Type B pancreatic cell (in vitro differentiated cells): Measurements from ENCODE around the gene SCFD2. TPM values are rescaled to one million over a fixed set of nuclear protein-coding genes. Genes with fewer than 3 reads are reported as not detected.

Experiments
- DNase-seq: peaks from one replicate; pipeline ENCODE4 v3.0.0; 2021; ENCODE audit warnings: mixed read lengths; ENCODE audit not compliant: unreplicated experiment; ENCODE audit errors: extremely low spot score
- H3K27ac Mint-ChIP-seq: 2 replicates; pipeline ENCODE4 v1.8.0; 2021; ENCODE audit warnings: mild to moderate bottlenecking, mixed read lengths
- H3K27me3 Mint-ChIP-seq: 2 replicates; pipeline ENCODE4 v1.8.0; 2021; ENCODE audit warnings: mixed read lengths
- H3K36me3 Mint-ChIP-seq: 2 replicates; pipeline ENCODE4 v1.8.0; 2021; ENCODE audit warnings: mixed read lengths
- H3K4me1 Mint-ChIP-seq: one replicate; pipeline ENCODE4 v1.8.0; 2021; ENCODE audit warnings: mixed read lengths; ENCODE audit not compliant: unreplicated experiment
- H3K4me3 Mint-ChIP-seq: 2 replicates; pipeline ENCODE4 v1.8.0; 2021; ENCODE audit warnings: mild to moderate bottlenecking, mixed read lengths
- H3K9me3 Mint-ChIP-seq: 2 replicates; pipeline ENCODE4 v1.8.0; 2021; ENCODE audit warnings: mixed read lengths
- CTCF ChIP-seq: fragments of 200-600 bp; sonication (generic); conservative IDR thresholded peaks from 2 replicates; pipeline ENCODE4 v1.5.0; 2021; ENCODE audit warnings: antibody characterized with exemption, mild to moderate bottlenecking
- total RNA-seq: library from RNA; stranded (reverse); gene quantifications from 2 replicates; pipeline ENCODE4 v1.2.1, GENCODE V29; 2021; ENCODE audit warnings: low replicate concordance

SCFD2 gene
- total RNA-seq, 1 donor from 2014 or later, result 11.2 TPM

- Mint-ChIP-seq H3K9me3 (no peaks in the 10 kb centered on the region), H3K4me1 (peaks cover 49% of the 10 kb centered on the region), H3K27me3 (peaks cover 24% of the 10 kb centered on the region), H3K36me3 (peaks cover 30% of the 10 kb centered on the region), H3K27ac (no peak overlapping the region), H3K4me3 (peak overlapping the region; percentile 88)
- no peak for TF ChIP-seq CTCF
- no peak for DNase-seq
Measured at GRCh38 chr4:52865300-52865699, 500.6 kb downstream of the SCFD2 start.

DNA sequence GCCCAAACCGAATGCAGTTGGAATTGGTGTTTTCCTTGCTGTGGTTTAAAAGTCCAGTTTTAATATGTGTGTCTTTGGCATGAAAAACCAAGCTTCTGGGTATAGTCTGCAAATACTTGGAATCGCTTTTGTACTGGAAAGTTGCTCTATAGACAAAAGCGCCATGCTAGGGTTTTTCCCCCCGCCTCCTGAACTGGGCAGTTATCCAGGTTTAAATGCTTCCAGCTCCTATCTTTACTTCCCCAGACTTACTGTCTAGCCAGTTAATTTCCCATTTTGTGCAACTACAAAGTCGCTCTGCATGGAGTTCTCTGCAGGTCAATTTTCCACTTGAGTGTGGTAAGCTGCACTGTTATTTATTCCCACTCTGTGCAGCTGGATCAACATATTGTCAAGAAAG, 501.1 kb downstream of the SCFD2 start:
- no peak for TF ChIP-seq CTCF
- Mint-ChIP-seq H3K27ac (no peak overlapping the region), H3K36me3 (peaks cover 30% of the 10 kb centered on the region), H3K4me3 (peak overlapping the region; percentile 88), H3K27me3 (peaks cover 29% of the 10 kb centered on the region), H3K4me1 (peaks cover 44% of the 10 kb centered on the region), H3K9me3 (no peaks in the 10 kb centered on the region)
- no peak for DNase-seq

- H3K27ac Mint-ChIP-seq, result peak overlapping the region; percentile 26
Measured at GRCh38 chr4:52863324-52863723, 502.5 kb downstream of the SCFD2 start.

DNA sequence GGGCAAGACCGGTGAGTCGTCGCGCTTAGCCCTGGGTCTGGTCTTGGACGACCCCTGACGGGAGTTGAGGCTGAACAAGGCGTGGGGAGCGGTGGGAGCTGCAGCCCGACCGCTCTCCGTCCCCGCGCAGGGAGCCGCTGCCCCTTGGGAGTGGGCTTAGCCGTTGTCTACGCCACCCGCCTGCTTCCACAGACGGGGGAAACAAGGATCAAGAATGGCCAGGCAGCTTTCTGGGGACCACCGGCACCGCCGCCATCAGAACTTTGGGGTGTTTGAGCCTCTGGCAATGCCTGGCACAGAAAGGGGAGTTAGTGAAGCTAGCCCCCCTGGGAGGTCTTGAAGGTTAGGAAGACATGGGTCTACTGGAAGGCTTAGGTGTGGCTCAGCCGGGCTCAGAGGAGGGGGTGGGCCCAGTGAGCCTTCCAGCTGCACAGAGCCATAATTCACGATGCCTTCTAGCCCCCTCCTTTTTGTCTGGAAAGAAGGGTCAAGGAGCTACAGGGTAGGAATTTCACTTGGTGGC, 503.2 kb downstream of the SCFD2 start:
- H3K4me1 Mint-ChIP-seq, result peaks cover 29% of the 10 kb centered on the region
- H3K36me3 Mint-ChIP-seq, result peaks cover 30% of the 10 kb centered on the region
- peaks cover 11% of the 10 kb centered on the region for H3K9me3 Mint-ChIP-seq
- no peak for TF ChIP-seq CTCF
- peak overlapping the region; percentile 88 for H3K4me3 Mint-ChIP-seq
- DNase-seq, result no peak
- H3K27ac Mint-ChIP-seq, result no peak overlapping the region
- H3K27me3 Mint-ChIP-seq, result peaks cover 36% of the 10 kb centered on the region

More at GRCh38 chr4:52863324-52863723, 502.5 kb downstream of the SCFD2 start:
- Mint-ChIP-seq H3K4me3 (peak overlapping the region; percentile 88), H3K36me3 (peaks cover 30% of the 10 kb centered on the region), H3K27me3 (peaks cover 36% of the 10 kb centered on the region), H3K4me1 (peaks cover 36% of the 10 kb centered on the region), H3K9me3 (peaks cover 4% of the 10 kb centered on the region)
- no peak for TF ChIP-seq CTCF
- no peak for DNase-seq

- peaks cover 12% of the 10 kb centered on the region for H3K9me3 Mint-ChIP-seq
- peaks cover 36% of the 10 kb centered on the region for H3K27me3 Mint-ChIP-seq
- H3K27ac Mint-ChIP-seq, result peak within 1 kb of the TSS; percentile 59
- H3K36me3 Mint-ChIP-seq, result peaks cover 30% of the 10 kb centered on the region
- H3K4me3 Mint-ChIP-seq, result peak within 1 kb of the TSS; percentile 90
- peak; percentile 55 for TF ChIP-seq CTCF
- H3K4me1 Mint-ChIP-seq, result peaks cover 29% of the 10 kb centered on the region
- DNase-seq, result peak; percentile 90
Measured at GRCh38 chr4:52861879-52862616, 503.8 kb downstream of the SCFD2 start, which contains the start of gene RASL11B. RASL11B (plus strand) TSS chr4:52862317; CDS start chr4:52862508, 191 bp downstream.
